Stimulated activated CD8-positive, alpha-beta memory T cell treated with anti-CD3 and anti-CD28 coated beads, Interleukin-12 subunit alpha, Interleukin-12 subunit beta, amount 100 ng/mL, for 24 hours (primary cell): Measurements from ENCODE around the gene TSC22D1.

ENCODE experiments used
- DNase-seq: peaks from one replicate; pipeline ENCODE4 v3.0.0-alpha.2; 2020; ENCODE audit errors: extremely low read depth

The TSC22D1 gene

DNA sequence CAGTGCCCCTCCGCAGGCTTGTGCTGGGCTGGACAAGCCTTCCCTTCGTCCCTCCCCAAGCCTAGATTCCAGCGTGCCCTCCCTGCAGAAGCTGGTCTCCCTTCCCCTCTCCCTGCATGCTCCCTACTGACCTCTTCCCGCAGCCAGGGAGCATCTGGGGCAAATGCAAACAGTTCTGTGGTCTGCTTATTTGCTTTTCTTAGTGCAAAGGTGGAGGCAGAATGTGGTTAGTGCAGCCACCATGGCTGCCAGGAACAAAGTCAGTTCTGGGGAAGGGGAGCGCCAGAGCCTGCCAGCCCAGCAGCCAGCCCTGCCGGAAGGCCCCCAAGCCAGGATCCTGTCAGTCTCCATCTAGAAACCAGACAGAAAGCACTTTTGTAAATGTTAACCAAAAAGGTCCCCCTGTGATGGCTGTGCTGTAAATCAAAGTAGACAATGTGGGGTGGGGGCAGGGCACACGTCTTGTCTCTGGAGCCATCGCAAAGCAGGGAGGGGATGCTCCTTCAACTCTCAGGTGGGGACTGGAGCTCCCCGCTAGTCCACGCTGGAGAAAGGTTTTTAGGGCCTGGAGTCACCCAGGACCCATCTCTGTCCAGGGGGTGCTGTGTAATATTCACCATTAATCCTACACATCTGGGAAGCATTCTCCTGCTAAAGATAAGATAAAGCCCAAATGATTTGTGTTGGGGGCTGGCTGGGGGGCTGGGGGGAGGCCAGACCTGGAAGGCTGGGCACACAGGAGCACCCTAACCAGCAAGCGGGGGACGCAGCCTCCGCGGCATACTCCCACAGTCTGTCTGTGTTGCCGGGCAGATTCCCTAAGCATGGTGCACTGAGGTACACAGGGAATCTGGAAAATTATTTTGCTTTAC, 171.6 kb downstream of the TSC22D1 start:
- DNase-seq, result no peak

DNA sequence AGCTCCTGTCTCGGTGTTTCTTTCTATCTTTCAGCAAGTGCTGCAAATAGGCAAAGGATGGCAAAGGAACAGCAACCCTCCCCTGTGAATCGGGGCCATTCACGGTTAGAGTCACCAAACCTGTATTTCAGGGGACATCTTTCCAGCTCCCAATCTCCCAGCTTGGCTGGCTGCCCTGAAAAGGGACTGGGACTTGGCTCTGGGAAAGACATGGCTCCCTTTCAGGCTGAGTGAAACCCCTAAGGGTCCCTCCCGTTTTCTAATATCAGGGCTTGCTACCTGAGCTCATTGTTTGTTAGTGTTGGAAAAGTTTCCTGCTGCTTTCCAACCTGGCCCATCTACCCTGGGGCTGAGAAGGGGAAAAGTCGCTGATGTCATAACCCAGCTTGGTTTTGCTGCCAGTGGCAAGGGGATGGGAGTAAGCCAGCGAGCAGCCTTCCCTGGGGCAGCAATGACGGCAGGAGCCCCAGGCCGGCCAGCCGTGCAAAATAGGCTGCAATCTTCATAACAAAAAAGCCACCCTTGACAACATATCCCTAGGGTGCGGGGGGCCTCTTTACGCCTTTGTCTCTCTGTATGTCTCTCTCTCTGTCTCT, 172.6 kb downstream of the TSC22D1 start:
- DNase-seq, result no peak

DNA sequence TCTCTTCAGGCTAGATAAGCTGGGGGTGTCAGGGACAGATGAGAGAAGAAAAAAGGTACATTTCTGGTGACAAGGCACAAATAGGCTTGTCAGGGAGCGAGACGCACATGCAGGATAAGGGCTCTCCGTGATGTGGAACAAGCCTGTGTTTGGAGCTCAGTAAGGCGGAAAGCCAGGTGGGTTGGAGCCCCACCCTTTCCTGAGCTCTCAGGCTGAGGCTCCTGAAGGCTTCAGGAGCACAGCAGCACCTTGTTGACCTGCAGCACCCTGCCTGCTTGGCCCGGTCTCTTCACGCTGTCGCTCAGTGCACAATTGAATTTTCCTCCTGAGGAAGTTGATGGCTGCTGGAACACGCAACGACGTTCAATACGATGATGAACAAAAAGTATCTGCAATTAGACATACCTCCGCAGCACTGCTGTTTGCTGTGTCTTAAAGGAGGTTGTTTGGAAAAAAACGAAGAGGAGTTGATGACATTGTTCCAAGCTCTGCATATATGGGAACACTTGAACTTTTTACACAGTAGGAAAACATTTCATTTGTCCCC, 173.2 kb downstream of the TSC22D1 start:
- DNase-seq, result no peak

DNA sequence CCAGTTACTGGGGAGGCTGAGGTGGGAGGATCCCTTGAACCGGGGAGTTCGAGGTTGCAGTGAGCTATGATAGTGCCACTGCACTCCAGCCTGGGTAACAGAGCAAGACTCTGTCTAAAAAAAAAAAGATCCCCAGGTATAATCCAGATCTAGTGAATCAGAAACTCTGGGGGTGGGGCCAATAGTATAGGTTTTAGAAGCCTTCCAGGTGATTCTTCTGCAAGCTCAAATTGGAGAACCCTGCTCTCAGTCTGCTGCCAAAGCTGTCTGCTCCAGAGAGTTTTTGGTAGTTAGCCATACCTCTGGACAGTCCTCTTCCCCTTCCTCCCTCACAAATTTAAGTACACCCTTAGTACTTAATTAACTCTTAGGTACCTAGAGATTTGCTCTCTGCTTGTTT, 174.6 kb downstream of the TSC22D1 start:
- DNase-seq, result no peak

DNA sequence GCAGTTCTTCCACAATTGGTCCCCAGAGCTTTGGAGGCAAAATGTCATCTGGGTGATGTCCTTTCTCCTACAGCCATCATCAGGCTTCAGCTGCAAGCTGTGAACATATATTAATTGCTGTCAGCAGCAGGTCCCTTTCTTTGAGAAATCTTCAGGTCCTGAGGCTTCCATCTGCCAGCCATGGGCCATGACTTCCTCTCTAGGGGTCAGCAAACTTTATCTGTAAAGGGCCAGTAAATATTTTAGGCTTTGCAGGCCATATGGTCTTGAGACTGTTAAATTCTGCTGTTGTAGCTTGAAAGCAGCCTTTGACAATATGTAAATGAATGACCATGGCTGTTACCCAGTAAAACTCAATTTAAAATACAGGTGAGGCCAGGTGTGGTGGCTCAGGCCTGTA, 175.4 kb downstream of the TSC22D1 start:
- DNase-seq, result no peak

DNA sequence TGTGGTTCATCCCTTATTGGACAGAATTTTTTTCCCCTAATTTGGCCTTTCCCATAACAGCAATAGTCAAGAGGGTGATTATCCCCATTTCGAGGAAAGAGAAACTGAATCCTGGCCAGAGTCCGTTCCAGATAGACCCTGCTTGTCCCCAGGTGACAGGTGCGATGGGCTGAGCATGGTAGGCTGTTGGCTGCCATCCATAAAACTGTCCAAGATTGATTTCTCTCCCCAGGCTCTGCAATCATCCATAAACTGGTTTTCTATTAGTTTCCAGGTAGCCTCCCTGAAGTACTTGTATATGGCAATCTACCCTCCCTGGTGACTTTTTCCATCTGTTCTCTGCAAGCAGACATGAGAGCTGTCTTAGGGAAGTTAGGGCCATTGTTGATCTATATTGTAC, 177.1 kb downstream of the TSC22D1 start:
- no peak for DNase-seq

DNA sequence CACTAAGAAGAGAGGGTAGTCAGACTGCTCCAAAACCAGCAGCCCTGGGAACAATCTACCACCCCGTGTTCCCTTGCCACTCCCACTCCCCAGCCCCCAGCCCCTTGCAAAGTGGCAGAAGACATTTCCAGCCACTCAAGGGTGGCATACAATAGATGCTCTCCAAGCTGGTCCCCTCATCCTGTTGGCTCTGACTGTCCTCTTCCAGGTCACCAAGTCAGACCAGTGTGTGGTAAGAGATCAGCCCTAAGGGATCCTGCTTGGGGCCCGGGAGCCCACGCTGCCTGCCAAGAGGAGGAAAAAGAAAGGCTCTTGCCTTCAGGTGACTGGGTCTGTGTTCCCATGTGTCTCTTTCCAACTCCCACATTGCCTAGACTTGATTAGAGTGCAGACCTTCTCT, 177.5 kb downstream of the TSC22D1 start:
- DNase-seq, result no peak

DNA sequence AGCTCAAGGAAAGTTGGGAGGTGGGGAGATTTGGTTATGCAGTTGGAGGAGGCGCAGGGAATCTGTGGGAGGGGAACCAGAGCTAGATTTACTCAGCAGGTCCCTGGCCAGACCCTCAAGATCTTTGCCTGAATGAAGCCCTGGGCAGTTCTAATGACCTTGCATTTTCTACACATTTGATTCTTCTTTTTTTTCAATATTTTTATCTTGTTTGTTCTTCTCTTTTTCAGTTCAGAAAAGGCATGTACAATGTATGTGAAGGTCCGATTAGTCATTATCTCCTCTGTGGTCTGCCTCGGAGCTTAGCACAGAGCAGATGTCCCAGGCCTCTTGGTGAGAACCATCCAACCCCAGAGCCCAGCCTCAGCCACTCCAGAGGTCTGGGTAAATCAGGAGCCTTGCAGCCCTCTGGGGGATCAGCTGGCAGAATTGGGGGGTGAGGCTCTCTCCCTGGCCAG, 178.3 kb downstream of the TSC22D1 start:
- DNase-seq, result no peak

DNA sequence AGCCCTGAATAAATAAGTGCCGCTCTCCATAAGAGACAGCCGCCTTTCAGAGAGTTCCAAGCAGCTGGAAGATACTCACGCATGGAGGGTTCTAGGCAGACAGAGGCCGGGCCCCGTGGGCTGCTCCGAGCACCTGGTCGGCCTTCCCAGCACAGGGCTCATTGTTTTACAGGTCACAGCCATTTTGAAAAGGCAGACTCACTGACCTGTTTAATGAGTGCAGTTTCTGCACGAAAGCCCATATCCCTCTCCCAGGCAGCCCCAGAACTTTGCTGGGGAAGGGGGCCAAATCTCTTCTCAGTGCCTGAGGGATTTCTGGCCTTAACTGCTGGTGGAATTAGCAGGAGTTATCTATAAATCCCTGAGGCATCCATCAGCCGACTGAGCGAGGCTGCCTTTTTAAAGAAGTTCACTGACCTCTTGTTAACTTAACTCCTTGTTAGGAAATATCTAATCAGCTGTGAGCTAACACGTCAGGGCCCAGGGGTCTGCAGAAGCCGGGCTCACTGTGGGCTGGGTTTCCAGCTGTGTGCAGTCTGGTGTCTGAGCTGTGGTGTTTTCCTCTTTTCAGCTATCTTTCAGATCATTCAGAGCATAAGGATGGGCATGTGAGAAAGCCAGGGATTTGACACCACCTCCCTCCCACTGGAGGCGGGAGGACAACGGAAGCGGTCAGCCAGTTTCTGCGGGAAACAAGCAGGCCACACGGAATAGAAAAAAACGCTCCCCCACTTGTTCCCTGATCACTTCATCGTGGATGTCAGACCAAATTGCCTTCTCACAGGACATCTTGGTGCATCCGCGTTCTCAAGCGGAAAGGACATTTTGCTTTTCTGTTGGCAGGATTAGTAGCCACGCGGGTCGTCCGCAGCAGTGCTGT, 179.2 kb downstream of the TSC22D1 start:
- DNase-seq, result no peak

DNA sequence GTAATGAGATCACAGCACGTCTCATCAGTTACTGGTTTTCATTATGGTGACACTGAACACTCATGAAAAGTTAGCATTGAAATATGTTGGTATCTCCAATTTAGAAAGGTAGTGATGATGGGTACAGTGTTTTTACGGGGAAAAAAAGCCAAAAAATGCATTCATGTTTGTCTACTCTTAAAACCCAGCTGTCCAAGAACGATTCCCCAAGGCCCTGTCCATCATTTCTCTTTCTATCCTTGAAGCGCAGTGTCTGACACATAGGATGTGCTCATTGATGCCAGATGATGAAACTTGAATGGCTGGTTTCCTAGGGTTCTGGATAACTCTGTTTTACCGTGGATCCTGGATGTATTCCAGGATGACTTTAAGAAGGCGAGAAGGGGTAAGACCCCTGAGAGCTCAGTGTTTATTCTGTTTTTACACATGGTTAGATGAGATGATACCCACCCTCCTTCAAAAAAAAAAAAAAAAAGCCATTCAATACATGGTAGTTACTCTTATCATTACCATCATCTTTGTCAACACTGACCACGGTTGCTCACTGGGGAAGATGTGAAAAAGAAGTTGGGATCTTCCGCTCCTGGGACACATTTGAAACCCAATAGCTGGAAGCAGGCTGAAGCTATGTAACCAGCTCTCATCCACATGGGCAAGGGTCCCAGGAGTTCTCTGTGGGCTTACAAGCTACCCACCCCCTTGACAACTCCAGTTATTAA, 180.0 kb downstream of the TSC22D1 start:
- no peak for DNase-seq

DNA sequence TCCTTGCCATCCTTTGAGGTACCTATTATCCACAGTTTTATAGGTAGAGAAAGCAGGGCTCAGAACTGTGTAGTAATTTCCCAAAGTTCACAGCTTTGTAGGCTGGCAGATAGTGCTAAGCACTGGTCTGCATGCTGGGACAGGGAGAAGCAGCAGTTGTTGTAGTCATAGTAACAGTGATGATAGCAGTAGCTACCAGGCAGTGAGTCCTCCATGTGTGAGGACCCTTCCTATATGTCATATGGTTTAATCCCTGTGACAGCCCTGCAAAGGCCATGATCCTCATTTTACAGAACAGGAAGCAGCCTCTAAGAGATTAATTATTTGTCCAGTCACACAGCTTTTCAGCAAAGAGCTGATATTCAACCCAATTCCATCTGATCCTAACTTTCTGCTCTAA, 181.5 kb downstream of the TSC22D1 start:
- DNase-seq, result no peak

DNA sequence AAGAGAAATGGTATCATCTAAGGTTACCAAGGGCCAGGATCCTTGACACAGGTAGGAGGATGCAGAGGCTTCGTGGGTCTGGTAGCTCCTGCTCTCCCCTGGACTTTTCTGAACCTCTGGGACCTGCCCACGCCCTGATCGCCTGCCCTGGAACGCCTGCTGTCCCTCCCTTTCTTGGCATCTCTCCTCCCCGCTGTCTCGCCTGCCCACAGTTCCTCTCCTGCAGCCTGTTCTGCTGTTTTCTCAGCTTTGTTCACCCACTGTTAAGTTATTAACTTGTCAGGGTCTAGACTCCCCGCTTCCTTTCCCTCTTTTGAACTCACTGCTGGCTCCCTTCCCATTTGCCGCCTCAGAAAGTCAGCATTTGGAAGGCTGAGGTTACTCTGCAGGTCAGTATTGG, 182.7 kb downstream of the TSC22D1 start:
- no peak for DNase-seq

DNA sequence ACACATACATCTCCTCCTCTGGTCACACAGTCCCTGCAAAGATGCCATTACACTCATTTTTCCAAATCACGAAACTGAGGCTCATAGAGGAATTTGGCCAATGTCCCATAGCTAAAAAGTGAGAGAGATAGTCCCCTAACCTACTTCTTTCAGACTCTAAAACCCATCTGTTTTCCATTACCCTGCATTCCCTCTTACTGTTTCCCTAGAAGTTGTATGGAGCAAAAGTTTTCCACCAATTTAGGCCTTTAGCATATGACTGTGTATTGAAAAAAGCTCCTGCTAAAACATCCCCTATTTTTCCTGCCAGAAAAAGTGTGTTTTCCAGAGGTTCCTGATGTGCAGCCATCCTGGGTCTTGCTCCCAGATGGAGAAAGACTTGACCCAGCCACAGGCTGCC, 186.3 kb downstream of the TSC22D1 start:
- no peak for DNase-seq

DNA sequence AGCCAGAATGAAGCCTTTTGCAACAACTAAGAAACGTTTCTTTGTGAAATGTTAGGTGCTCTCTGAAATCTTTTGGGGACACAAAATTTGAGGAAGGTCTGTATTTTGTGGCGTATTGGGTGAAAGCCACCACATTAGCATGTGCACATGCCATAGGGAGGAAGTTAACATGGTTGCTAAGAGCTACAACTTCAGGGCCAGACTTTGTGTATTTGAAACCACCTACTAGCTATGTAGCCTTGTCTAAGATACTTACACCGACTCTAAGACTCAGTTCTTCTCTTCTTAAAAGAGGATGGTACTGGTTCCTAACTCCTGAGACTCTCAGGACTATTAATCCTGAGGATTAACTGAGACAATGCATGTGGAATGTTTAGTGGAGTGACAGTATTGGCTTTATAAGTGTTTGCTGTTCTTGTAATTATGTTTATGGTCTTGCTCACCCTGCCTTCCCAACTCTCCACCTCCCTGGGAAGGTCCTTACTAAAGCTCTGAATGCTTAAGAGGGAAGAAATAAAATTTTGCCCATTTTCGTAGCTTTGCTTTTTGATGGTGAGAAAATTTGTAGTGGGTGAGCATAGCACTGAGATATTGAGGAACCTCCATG, 187.0 kb downstream of the TSC22D1 start:
- no peak for DNase-seq

DNA sequence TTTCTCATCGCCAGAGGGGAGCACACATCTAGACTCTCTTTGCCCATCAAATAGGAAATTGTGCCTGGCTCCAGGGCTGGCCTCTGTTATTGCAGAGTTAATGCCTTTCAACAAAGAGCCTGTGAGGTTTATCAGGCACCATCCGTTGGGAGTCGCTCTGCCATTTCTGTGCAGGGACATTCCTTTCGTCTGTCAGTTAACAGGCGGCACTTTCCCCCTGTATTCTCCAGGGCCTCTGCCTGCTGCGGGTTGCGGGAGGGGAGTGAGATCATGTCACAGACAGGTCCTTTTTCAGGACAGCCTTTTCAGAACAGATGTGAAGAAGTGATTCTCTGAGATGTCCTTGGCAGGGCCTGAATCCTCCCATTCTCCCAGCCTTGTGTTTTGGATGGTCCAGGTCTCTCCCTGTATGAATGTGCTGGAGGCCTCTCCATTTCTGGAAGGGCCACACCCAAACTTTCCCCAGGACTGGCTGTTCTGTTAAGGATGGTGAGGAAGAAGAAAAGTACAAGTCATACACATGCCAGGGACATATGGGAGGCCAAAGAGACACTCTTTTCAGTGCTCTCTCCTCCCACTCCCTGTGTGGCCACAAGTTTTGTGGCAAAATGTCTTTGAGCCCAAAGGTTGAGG, 187.6 kb downstream of the TSC22D1 start:
- DNase-seq, result no peak

DNA sequence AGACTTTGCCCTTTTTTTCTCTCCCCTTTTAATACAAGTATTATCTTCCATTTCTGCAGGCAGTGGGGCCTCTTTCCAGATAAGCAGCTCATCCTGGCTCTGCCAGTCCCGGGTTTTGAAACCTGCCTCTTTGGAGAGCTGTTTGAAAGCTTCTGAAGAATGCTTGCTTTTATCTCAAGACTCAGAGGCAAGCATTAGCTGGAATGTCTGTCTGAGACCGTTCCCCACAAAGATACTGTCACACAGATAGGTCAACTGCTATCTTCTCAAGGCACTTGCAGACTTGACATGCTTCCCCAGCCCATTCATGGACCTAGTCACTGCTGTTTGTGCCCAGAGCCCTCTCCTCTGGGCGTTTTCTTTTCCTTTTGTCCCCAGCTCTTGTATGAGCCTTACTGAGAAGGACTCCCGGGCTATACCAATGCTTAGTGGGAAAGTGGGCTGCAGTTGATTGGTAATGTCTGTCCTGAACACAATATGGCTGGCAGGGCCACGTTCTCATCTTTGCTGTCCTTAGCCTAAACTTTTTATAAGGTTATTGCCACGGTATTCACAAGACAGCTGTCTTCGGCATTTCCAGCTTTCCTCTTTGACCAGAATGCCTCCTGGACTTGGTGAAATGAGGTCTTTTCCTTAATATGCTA, 189.1 kb downstream of the TSC22D1 start:
- no peak for DNase-seq

DNA sequence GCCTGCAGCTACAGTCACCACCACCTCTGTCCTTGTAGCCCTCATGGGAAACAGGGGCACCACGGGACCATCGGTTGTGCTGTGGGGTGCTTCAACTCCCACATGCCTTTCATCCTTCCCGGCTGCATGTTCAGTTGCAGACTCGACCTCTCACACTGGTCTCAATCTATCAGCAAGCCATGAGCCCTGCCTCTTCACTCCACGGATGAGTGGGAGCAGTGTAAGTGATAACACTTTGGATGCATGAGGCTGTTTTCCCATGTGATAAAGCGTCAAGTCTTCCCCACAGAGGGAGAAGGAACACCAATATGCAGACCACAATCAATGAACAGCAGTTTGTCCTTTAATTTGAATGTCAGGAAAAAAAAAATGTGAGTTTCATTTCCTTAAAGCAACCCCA, 190.3 kb downstream of the TSC22D1 start:
- DNase-seq, result no peak

DNA sequence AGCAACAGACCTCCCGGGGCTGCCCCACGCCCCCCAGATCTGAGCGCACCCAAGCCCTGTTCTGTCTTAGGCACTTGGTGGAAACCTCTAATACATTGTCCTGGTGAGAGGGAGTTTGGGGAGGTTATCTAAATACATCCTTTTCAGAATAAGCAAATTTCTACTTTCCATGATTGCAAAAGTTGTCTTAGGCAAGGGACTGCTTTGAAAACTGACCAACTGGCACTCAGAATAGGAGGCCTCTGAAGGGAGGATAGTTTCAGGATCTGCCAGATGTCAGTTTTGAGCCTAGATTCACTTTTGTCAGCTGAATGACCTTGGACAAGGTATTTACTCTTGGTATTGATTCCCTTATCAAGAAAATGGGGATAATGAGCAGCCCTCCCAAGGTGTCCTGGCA, 190.7 kb downstream of the TSC22D1 start:
- DNase-seq, result no peak

DNA sequence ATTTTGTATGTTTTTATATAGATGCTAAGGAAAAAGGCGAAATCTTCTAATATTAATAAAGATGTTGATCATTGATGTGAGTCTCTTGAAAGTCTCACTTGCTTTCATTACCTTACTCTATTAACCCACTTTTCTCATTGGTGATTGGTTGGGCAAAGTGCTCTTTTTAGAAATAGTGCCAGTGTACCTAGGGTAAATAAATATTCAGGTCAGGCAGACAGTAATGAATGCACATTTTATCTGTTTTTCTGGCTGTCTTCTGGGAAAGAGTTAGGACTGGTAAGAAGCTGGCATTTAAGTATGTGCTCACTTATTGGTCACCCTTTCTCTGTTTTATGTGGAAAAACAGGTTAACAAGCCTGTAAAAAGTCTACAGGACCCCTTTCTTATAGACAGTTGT, 191.4 kb downstream of the TSC22D1 start:
- no peak for DNase-seq

DNA sequence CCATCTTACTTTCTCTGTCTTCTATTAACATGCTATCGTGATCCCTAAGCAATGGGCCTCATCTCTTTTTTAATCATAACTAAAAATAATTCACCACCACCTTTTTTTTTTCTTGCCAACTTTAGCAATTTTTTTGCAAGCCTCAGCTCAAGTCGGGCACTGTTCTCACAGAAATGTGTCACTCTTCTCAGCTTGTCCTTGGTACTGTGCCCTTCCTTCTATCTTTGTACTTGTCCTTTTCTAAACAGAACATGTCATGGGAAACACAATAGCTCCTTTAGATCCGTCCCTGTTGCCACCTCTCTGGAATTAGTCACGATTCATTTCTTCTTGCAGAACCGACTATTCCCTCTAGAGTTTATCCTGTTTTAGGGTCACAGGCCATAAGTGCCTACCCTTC, 192.2 kb downstream of the TSC22D1 start:
- no peak for DNase-seq
